HL-60 (cell line): ENCODE measurements around the gene BBOX1.

ENCODE experiments used
- DNase-seq, 2 experiments: peaks; one replicate each; pipeline ENCODE4 v3.0.0-alpha.2; 2010 to 2020; ENCODE audit warnings: low read depth in 1 of 2, low spot score in 1 of 2
- H3K27ac ChIP-seq: fragments of 250-450 bp; sonication (Bioruptor Pico); replicated peaks from 2 replicates; pipeline ENCODE4 v1.5.1; 2020; ENCODE audit warnings: mild to moderate bottlenecking, moderate library complexity
- H3K27me3 ChIP-seq: fragments of 250-450 bp; sonication (Bioruptor Pico); 2 replicates; pipeline ENCODE4 v1.5.1; 2021; ENCODE audit warnings: mild to moderate bottlenecking, moderate library complexity; ENCODE audit not compliant: insufficient read depth, poor library complexity, severe bottlenecking
- H3K4me3 ChIP-seq: replicated peaks from 2 replicates; pipeline ENCODE4 v1.5.1; 2011; ENCODE audit warnings: mild to moderate bottlenecking, control low read depth, low read length; ENCODE audit not compliant: insufficient read depth
- GABPA ChIP-seq: IDR thresholded peaks from 2 replicates; pipeline ENCODE4 v1.6.1; 2012; ENCODE audit warnings: low read depth
- POLR2AphosphoS5 ChIP-seq: IDR thresholded peaks from 2 replicates; pipeline ENCODE4 v1.6.1; 2012; ENCODE audit warnings: low read depth
- SPI1 ChIP-seq: IDR thresholded peaks from 2 replicates; pipeline ENCODE4 v1.6.1; 2012; ENCODE audit warnings: low read depth, mild to moderate bottlenecking, borderline replicate concordance
- TF ChIP-seq, protein P1 (sequence below): IDR thresholded peaks from one replicate; pipeline ENCODE4 v1.5.1; 2011; ENCODE audit warnings: low read length, control low read depth, inconsistent platforms; ENCODE audit not compliant: insufficient read depth
- TF ChIP-seq, protein P2 (sequence below): IDR thresholded peaks from 2 replicates; pipeline ENCODE4 v1.6.1; 2012; ENCODE audit warnings: low read depth; ENCODE audit not compliant: insufficient replicate concordance

The BBOX1 gene

DNA sequence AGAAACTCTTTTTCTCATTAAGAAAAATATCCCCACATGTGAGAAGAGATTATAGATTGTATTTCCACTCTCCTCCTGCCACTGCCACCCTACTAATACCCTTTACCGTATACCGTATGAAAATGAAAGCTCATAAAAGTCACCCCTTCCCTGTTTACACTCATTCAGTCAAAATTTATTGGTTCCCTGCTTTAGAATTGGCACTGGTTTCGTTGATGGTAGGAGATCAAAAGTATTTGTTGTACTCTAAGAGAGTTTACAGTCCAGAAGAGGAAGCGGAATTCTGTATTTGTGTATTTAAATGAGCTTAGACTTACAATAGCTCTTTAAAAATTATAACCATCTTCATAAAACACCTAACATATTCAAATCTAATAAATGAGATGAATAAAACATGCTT, 68.2 kb downstream of the BBOX1 start:
- H3K27me3 ChIP-seq = no peaks in the 10 kb centered on the region
- TF ChIP-seq POLR2AphosphoS5 (no peak), GABPA (no peak), SPI1 (no peak)
- TF ChIP-seq, protein P1, sequence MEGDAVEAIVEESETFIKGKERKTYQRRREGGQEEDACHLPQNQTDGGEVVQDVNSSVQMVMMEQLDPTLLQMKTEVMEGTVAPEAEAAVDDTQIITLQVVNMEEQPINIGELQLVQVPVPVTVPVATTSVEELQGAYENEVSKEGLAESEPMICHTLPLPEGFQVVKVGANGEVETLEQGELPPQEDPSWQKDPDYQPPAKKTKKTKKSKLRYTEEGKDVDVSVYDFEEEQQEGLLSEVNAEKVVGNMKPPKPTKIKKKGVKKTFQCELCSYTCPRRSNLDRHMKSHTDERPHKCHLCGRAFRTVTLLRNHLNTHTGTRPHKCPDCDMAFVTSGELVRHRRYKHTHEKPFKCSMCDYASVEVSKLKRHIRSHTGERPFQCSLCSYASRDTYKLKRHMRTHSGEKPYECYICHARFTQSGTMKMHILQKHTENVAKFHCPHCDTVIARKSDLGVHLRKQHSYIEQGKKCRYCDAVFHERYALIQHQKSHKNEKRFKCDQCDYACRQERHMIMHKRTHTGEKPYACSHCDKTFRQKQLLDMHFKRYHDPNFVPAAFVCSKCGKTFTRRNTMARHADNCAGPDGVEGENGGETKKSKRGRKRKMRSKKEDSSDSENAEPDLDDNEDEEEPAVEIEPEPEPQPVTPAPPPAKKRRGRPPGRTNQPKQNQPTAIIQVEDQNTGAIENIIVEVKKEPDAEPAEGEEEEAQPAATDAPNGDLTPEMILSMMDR = no peak
- TF ChIP-seq, protein P2, sequence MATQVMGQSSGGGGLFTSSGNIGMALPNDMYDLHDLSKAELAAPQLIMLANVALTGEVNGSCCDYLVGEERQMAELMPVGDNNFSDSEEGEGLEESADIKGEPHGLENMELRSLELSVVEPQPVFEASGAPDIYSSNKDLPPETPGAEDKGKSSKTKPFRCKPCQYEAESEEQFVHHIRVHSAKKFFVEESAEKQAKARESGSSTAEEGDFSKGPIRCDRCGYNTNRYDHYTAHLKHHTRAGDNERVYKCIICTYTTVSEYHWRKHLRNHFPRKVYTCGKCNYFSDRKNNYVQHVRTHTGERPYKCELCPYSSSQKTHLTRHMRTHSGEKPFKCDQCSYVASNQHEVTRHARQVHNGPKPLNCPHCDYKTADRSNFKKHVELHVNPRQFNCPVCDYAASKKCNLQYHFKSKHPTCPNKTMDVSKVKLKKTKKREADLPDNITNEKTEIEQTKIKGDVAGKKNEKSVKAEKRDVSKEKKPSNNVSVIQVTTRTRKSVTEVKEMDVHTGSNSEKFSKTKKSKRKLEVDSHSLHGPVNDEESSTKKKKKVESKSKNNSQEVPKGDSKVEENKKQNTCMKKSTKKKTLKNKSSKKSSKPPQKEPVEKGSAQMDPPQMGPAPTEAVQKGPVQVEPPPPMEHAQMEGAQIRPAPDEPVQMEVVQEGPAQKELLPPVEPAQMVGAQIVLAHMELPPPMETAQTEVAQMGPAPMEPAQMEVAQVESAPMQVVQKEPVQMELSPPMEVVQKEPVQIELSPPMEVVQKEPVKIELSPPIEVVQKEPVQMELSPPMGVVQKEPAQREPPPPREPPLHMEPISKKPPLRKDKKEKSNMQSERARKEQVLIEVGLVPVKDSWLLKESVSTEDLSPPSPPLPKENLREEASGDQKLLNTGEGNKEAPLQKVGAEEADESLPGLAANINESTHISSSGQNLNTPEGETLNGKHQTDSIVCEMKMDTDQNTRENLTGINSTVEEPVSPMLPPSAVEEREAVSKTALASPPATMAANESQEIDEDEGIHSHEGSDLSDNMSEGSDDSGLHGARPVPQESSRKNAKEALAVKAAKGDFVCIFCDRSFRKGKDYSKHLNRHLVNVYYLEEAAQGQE = no peak
- no peak overlapping the region for H3K27ac ChIP-seq
- DNase-seq = no peak
- no peak overlapping the region for H3K4me3 ChIP-seq

DNA sequence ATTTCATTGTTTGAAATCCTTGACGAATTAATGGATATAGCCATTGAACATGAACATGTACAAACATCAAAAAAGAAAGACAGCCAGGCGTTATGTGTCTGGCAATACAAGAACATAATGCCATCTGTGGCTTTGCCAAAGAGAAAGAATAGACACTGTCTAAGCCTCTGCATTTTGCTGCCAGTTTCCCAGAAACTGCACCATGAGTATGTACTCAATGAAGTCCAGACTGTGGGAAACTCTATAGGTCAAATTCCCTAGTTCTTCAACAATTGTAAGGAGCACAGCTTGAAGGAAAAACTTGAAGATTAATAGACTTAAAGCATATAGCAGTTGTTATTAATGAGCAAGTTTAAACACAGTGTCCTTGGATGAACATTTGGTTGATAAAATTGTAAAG, 71.3 kb downstream of the BBOX1 start:
- no peak for DNase-seq
- H3K4me3 ChIP-seq = no peak overlapping the region
- no peak for TF ChIP-seq POLR2AphosphoS5
- no peaks in the 10 kb centered on the region for H3K27me3 ChIP-seq
- no peak overlapping the region for H3K27ac ChIP-seq

DNA sequence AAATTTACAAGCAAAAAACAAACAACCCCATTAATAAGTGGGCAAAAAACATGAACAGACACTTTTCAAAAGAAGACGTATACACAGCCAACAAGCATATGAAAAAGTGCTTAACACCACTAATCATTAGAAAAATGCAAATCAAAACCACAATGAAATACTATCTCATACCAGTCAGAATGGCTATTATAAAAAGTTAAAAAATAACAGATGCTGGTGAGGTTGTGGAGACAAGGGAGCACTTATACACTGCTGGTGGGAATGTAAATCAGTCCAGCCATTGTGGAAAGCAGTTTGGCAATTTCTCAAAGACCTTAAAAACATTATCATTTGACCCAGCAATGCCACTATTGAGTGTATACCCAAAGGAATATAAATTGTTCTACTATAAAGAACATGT, 72.3 kb downstream of the BBOX1 start:
- DNase-seq = no peak
- Histone ChIP-seq H3K4me3 (no peak overlapping the region), H3K27ac (no peak overlapping the region), H3K27me3 (no peaks in the 10 kb centered on the region)
- TF ChIP-seq POLR2AphosphoS5 (no peak), GABPA (no peak), SPI1 (no peak)
- TF ChIP-seq, protein P2 = no peak
- TF ChIP-seq, protein P1 = no peak

DNA sequence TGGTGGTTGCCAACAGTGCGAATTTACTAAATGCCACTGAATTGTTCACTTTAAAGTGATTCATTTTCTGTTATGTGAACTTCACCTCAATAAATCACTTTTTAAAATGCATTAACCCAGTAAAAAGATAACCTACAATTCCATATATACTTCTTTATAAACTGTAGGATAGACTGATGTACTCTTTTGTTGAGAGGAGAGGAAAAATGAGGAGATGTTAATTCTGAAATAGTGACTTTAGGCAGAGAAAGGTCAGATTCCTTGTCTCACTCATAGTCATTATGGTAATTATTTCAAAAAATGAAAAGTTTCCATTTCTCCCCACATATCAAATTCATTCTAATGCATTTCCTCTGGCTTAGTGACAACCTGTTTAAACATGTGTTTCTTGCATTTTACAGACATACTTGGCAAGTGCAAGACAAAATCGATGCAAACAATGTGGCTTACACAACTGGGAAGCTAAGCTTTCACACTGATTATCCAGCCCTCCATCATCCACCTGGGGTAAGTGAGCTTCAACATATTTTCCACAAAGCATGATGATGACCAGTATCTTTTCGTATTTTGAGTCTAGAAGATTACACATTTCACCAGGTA, 74.5 kb downstream of the BBOX1 start:
- Histone ChIP-seq H3K27me3 (no peaks in the 10 kb centered on the region), H3K4me3 (no peak overlapping the region), H3K27ac (no peak overlapping the region)
- DNase-seq = no peak
- TF ChIP-seq, protein P2 = no peak
- no peak for TF ChIP-seq SPI1
- TF ChIP-seq POLR2AphosphoS5 = no peak
- TF ChIP-seq GABPA = no peak
- TF ChIP-seq, protein P1 = no peak
